K562 (cell line): ENCODE measurements around the gene WDR27. TPM values are rescaled to one million over a fixed set of nuclear protein-coding genes. Genes with fewer than 3 reads are reported as not detected.

Experiments
- ATAC-seq: fragments of 200-7000 bp; cut with Tn5 transposase; 3 replicates; pipeline ENCODE4 v1.9.1; 2020; ENCODE audit warnings: moderate library complexity
- BruUV-seq: library from RNA; stranded (reverse); fragments of 400-500 nt; replicated peaks from 2 replicates; lab custom pipeline; 2021; lab: Mats Ljungman, UMichigan
- CTCF ChIA-PET: fragments of 300-600 bp; formaldehyde crosslinking; extraction: SDS; loops from one replicate; lab custom pipeline; 2021; ENCODE audit warnings: low intra/inter-chr PET ratio; lab: Yijun Ruan, JAX
- POLR2A ChIA-PET: fragments of 300-600, 350-650 bp; sonication (Branson Sonifier 250); formaldehyde crosslinking; extraction: SDS; loops from one replicate; lab custom pipeline; 2021; ENCODE audit warnings: antibody characterized with exemption, inconsistent platforms; lab: Yijun Ruan, JAX
- DNase-seq, 4 experiments: peaks; one replicate each; pipeline versions ENCODE4 v3.0.0 to v3.0.0-alpha.2; 2011 to 2018; ENCODE audit warnings: low spot score in 3 of 4, mixed read lengths in 3 of 4; ENCODE audit errors: extremely low read depth in 1 of 4
- FAIRE-seq: peaks from 2 replicates; lab custom pipeline; 2011; peaks lifted over from hg19 to GRCh38; lab: Jason Lieb, UNC
- H2AFZ ChIP-seq: 2 replicates; pipeline ENCODE4 v1.6.0; 2011; ENCODE audit warnings: low read depth, low read length, control low read depth, inconsistent platforms
- H3K27ac ChIP-seq: fragments of 200-600 bp; 3 replicates; pipeline ENCODE4 v1.8.0; 2011; ENCODE audit warnings: low read depth, mild to moderate bottlenecking, control low read depth, inconsistent platforms, low read length, moderate library complexity, mixed read lengths; ENCODE audit errors: extremely low read depth
- H3K27me3 ChIP-seq, 2 experiments: fragments of 300-600 bp in 1 of 2; 2 replicates in 1 of 2; 3 replicates in 1 of 2; pipeline versions ENCODE4 v1.6.0 to v1.8.0; 2011; ENCODE audit warnings: inconsistent platforms in 2 of 2, low read length in 2 of 2, mild to moderate bottlenecking in 1 of 2, mixed read lengths in 1 of 2, moderate library complexity in 1 of 2; ENCODE audit not compliant: control insufficient read depth in 2 of 2, insufficient read depth in 2 of 2
- H3K36me3 ChIP-seq: fragments of 300-600 bp; 3 replicates; pipeline ENCODE4 v1.8.0; 2011; ENCODE audit warnings: mild to moderate bottlenecking, low read length, inconsistent platforms; ENCODE audit not compliant: control insufficient read depth, insufficient read depth
- H3K4me1 ChIP-seq, 2 experiments: fragments of 200-600 bp in 1 of 2; replicated peaks in 1 of 2; 2 replicates in 1 of 2; 3 replicates in 1 of 2; pipeline versions ENCODE4 v1.5.1 to v1.8.0; 2011; ENCODE audit warnings: inconsistent platforms in 2 of 2, low read length in 2 of 2, mild to moderate bottlenecking in 1 of 2, mixed read lengths in 1 of 2, moderate library complexity in 1 of 2; ENCODE audit not compliant: control insufficient read depth in 2 of 2, insufficient read depth in 2 of 2
- H3K4me2 ChIP-seq: 2 replicates; pipeline ENCODE4 v1.6.1; 2011; ENCODE audit warnings: low read length, control low read depth, inconsistent platforms, mixed read lengths; ENCODE audit not compliant: insufficient read depth
- H3K4me3 ChIP-seq: fragments of 200-600 bp; sonication (generic), shearing (Covaris generic); 2 replicates; pipeline ENCODE4 v1.5.1; 2016; ENCODE audit warnings: control low read depth, inconsistent platforms
- H3K79me2 ChIP-seq: fragments of 200-600 bp; 3 replicates; pipeline ENCODE4 v1.8.0; 2011; ENCODE audit warnings: low read length, inconsistent platforms; ENCODE audit not compliant: control insufficient read depth, insufficient read depth
- H3K9ac ChIP-seq, 2 experiments: 2 replicates each; pipeline versions ENCODE4 v1.6.0 to v1.6.1; 2011; ENCODE audit warnings: low read depth in 2 of 2, low read length in 2 of 2, control low read depth in 1 of 2, inconsistent platforms in 1 of 2, mild to moderate bottlenecking in 1 of 2, mixed read lengths in 1 of 2; ENCODE audit not compliant: insufficient read depth in 1 of 2
- H3K9me1 ChIP-seq: one replicate; pipeline ENCODE4 v1.6.0; 2011; ENCODE audit warnings: inconsistent platforms, mild to moderate bottlenecking, low read length, moderate library complexity; ENCODE audit not compliant: control insufficient read depth, insufficient read depth
- H3K9me3 ChIP-seq: replicated peaks from 2 replicates; pipeline ENCODE4 v1.5.1; 2011; ENCODE audit warnings: low read depth, low read length, inconsistent platforms; ENCODE audit not compliant: control insufficient read depth, insufficient read depth
- H4K20me1 ChIP-seq: replicated peaks from 2 replicates; pipeline ENCODE4 v1.6.1; 2011; ENCODE audit warnings: low read length, inconsistent platforms, mixed read lengths; ENCODE audit not compliant: control insufficient read depth, insufficient read depth
- BRD4 ChIP-seq: fragments of 200-600 bp; sonication (generic); IDR thresholded peaks from 2 replicates; pipeline ENCODE4 v1.6.1; 2017; ENCODE audit warnings: inconsistent platforms
- ELF1 ChIP-seq: fragments of 200-800 bp; sonication (Bioruptor generic); IDR thresholded peaks from 2 replicates; pipeline ENCODE4 v1.6.1; 2016; ENCODE audit warnings: missing genetic modification characterization, missing compliant biosample characterization
- ETV1 ChIP-seq: fragments of 450-650 bp; conservative IDR thresholded peaks from 2 replicates; pipeline ENCODE4 v1.6.1; 2016; ENCODE audit warnings: missing genetic modification characterization, control low read depth, low read depth, missing compliant biosample characterization
- FOXP1 ChIP-seq: sonication (generic); formaldehyde crosslinking; IDR thresholded peaks from 2 replicates; pipeline ENCODE4 v1.8.0; 2022; ENCODE audit warnings: mild to moderate bottlenecking, missing genetic modification reagents
- KAT8 ChIP-seq: fragments of 450-650 bp; IDR thresholded peaks from 2 replicates; pipeline ENCODE4 v1.6.1; 2016; ENCODE audit warnings: low read depth, mild to moderate bottlenecking
- MBD2 ChIP-seq: sonication (generic); IDR thresholded peaks from 2 replicates; pipeline ENCODE4 v1.6.1; 2016; ENCODE audit warnings: low read depth, borderline replicate concordance
- MCM7 ChIP-seq, 2 experiments: fragments of 450-650 bp; IDR thresholded peaks; 2 replicates each; pipeline ENCODE4 v1.6.1; 2016 to 2018
- MTA3 ChIP-seq: fragments of 450-650 bp; formaldehyde crosslinking; IDR thresholded peaks from 2 replicates; pipeline ENCODE4 v1.6.1; 2017; ENCODE audit warnings: mild to moderate bottlenecking, borderline replicate concordance
- NFE2L1 ChIP-seq: fragments of 450-650 bp; IDR thresholded peaks from 2 replicates; pipeline ENCODE4 v1.6.1; 2016; ENCODE audit warnings: missing genetic modification characterization, low read depth, mild to moderate bottlenecking, missing compliant biosample characterization, moderate library complexity, borderline replicate concordance
- ZNF253 ChIP-seq: fragments of 250-450 bp; sonication (Bioruptor Pico); conservative IDR thresholded peaks from 2 replicates; pipeline ENCODE4 v1.6.1; 2021; ENCODE audit warnings: mild to moderate bottlenecking
- ZNF449 ChIP-seq: fragments of 250-450 bp; sonication (Bioruptor Pico); IDR thresholded peaks from 2 replicates; pipeline ENCODE4 v1.8.0; 2022; ENCODE audit warnings: moderate library complexity, mild to moderate bottlenecking, inconsistent platforms
- ZNF561 ChIP-seq: fragments of 450-650 bp; formaldehyde crosslinking; conservative IDR thresholded peaks from 2 replicates; pipeline ENCODE4 v1.4.0; 2020; ENCODE audit warnings: mild to moderate bottlenecking, moderate library complexity
- ZNF75A ChIP-seq: fragments of 450-650 bp; formaldehyde crosslinking; IDR thresholded peaks from 2 replicates; pipeline ENCODE4 v1.4.0; 2020; ENCODE audit warnings: mild to moderate bottlenecking
- WGBS: fragments of 100-300 bp; shearing (Covaris generic); methylation state at CpG from one replicate; pipeline ENCODE4 v1.1.6; 2016; ENCODE audit warnings: low coverage, mixed read lengths; ENCODE audit not compliant: insufficient coverage; ENCODE audit errors: missing lambda C conversion rate; 5-methylcytosine and 5-hydroxymethylcytosine counted together
- in situ Hi-C: fragments of 300-500 bp; cut with MboI; formaldehyde crosslinking; loops from 4 replicates; pipeline ENCODE4 v1.15.0; 2018; ENCODE audit warnings: inconsistent platforms, mixed read lengths
- intact Hi-C: fragments of 100-400 bp; cut with micrococcal nuclease; formaldehyde crosslinking; loops from 2 replicates; pipeline ENCODE4 v1.14.2; 2022
- polyA plus RNA-seq, 8 experiments: library from polyadenylated mRNA; depleted of rRNA in 4 of 8; stranded (reverse) in 5 of 8; unstranded in 3 of 8; fragments of >200 nt; fragmentation: Nextera tagmentation in 2 of 8; fragmentation: Illumina TruSeq in 1 of 8; extraction: Ambion mirVana in 2 of 8; extraction: Trizol in 1 of 8; gene quantifications; 2 replicates each; pipeline versions ENCODE4 v1.2.1 to v1.2.3, GENCODE V29; 2011 to 2014; ENCODE audit warnings: inconsistent platforms in 1 of 8, missing spikeins in 1 of 8
- total RNA-seq, 7 experiments: library from RNA; depleted of rRNA in 6 of 7; stranded (reverse); fragments of >200 nt in 6 of 7; fragmentation: Illumina TruSeq in 2 of 7; extraction: Trizol in 2 of 7; gene quantifications; 2 replicates each; pipeline versions ENCODE4 v1.2.1 to v1.2.3, GENCODE V29; 2011 to 2021; ENCODE audit warnings: low replicate concordance in 1 of 7

WDR27 gene
- total and polyA plus RNA-seq, 9 of the 15 experiments (the other 6 are each of a cell fraction or from before 2014, with no cell fraction given), result 4.3 to 77.2 (median 22.7) TPM

GRCh38 chr6:169695131-169695530, 6.7 kb downstream of the WDR27 start:
- no peak overlapping the region for H3K27ac ChIP-seq
- BruUV-seq, result no TSS peak
- FAIRE-seq (no peak), DNase-seq (no peak), ATAC-seq (no peak)
- H3K9me3 ChIP-seq, result 0 out of 2 replicates have a peak, but pooled peaks cover 3% of the 10 kb centered on the region
- POLR2A ChIA-PET, result no interaction called here
- peaks cover 0 to under 1% of the 10 kb centered on the region in 2 experiments; a peak in 1 of 5 replicates for H3K4me1 ChIP-seq
- TF ChIP-seq KAT8 (no peak), FOXP1 (CRISPR knock-in tag) (no peak), ELF1 (tag) (no peak), MTA3 (no peak)
- H3K79me2 ChIP-seq, result peaks cover 17% of the 10 kb centered on the region
- no peak overlapping the region for H2AFZ ChIP-seq
- in situ Hi-C loops (no loop called here), intact Hi-C loops (no loop called here)
- peaks cover 2% of the 10 kb centered on the region for H3K9me1 ChIP-seq
- no peak overlapping the region for H3K9ac ChIP-seq
- no peaks in the 10 kb centered on the region for H4K20me1 ChIP-seq
- WGBS, result 85% methylated on average over 5 of the region's 5 CpGs
- no peaks in the 10 kb centered on the region for H3K27me3 ChIP-seq
- H3K4me3 ChIP-seq, result no peak overlapping the region
- H3K4me2 ChIP-seq, result no peak overlapping the region
- peaks cover 14% of the 10 kb centered on the region; the same call in 2 of the 3 replicates for H3K36me3 ChIP-seq
- CTCF ChIA-PET, result no interaction called here

- ChIA-PET POLR2A (interaction anchor here (1.0 to 1.9 kb wide), 4 partner anchors 9 to 15 kb away, joined by 3 to 19 read pairs (median 3); partner anchors contain the start of genes C6orf120 and WDR27), CTCF (no interaction called here)
- DNase-seq (no peak), FAIRE-seq (no peak), ATAC-seq (no peak; the same call in 1 of the 3 replicates)
- intact Hi-C loops (no loop called here), in situ Hi-C loops (no loop called here)
- WGBS, result 62% methylated on average over 3 of the region's 3 CpGs
- H3K79me2 ChIP-seq, result peaks cover 13% of the 10 kb centered on the region; the same call in 2 of the 3 replicates
- H3K36me3 ChIP-seq, result peaks cover 18% of the 10 kb centered on the region; the same call in 2 of the 3 replicates
- H2AFZ ChIP-seq, result no peak overlapping the region
- TF ChIP-seq ZNF75A (CRISPR knock-in tag), result no peak
- no peak for TF ChIP-seq ZNF253
- TF ChIP-seq MCM7 (IDR thresholded peaks at IDR 0.05), result no peak
- no peak for TF ChIP-seq NFE2L1 (tag)
- no peak for TF ChIP-seq BRD4
- no peak for TF ChIP-seq ZNF561
- no peak for TF ChIP-seq ETV1 (tag)
- no peak for TF ChIP-seq ZNF449 (CRISPR knock-in tag)
- no peak for TF ChIP-seq MBD2
- no peak overlapping the region for H3K4me2 ChIP-seq
- no peak overlapping the region for H3K4me3 ChIP-seq
- no peaks in the 10 kb centered on the region for H4K20me1 ChIP-seq
- H3K27ac ChIP-seq, result no peak overlapping the region
- no TSS peak for BruUV-seq
- no peaks in the 10 kb centered on the region for H3K4me1 ChIP-seq
- no peaks in the 10 kb centered on the region for H3K27me3 ChIP-seq
- H3K9me1 ChIP-seq, result peaks cover 2% of the 10 kb centered on the region
- H3K9ac ChIP-seq, result no peak overlapping the region
- H3K9me3 ChIP-seq, result 0 out of 2 replicates have a peak, but pooled peaks cover 3% of the 10 kb centered on the region
Observed at GRCh38 chr6:169692516-169692915, 9.3 kb downstream of the WDR27 start.
